IMR-90 (cell line): Measurements from ENCODE around the gene GRIN2B. TPM values are rescaled to one million over a fixed set of nuclear protein-coding genes. Genes with fewer than 3 reads are reported as not detected.

ENCODE experiments used
- ATAC-seq: fragments of 200-7000 bp; cut with Tn5 transposase; 2 replicates; pipeline ENCODE4 v1.9.1; 2020; ENCODE audit warnings: low read depth, mild to moderate bottlenecking, moderate library complexity
- BruUV-seq: library from RNA; stranded (reverse); fragments of 400-500 nt; replicated peaks from 2 replicates; lab custom pipeline; 2021; lab: Mats Ljungman, UMichigan
- CTCF ChIA-PET: fragments of 300-600 bp; formaldehyde crosslinking; extraction: SDS; loops from one replicate; lab custom pipeline; 2021; ENCODE audit warnings: antibody characterized with exemption; lab: Yijun Ruan, JAX
- POLR2A ChIA-PET: fragments of 300-600 bp; sonication (Branson Sonifier 250); formaldehyde crosslinking; loops from one replicate; lab custom pipeline; 2022; ENCODE audit warnings: antibody characterized with exemption; ENCODE audit not compliant: unreplicated experiment; lab: Charles Lee
- DNase-seq: peaks from one replicate; pipeline ENCODE4 v3.0.0; 2013
- H2AFZ ChIP-seq: replicated peaks from 2 replicates; pipeline ENCODE3; 2013; ENCODE audit warnings: low read length, mild to moderate bottlenecking; ENCODE audit not compliant: poor library complexity
- H2AK5ac ChIP-seq: 2 replicates; pipeline ENCODE4 v1.6.1; 2013; ENCODE audit warnings: low read depth, low read length, inconsistent platforms
- H2AK9ac ChIP-seq: replicated peaks from 2 replicates; pipeline ENCODE3; 2013; ENCODE audit warnings: mild to moderate bottlenecking, low read depth, low read length, moderate library complexity; ENCODE audit not compliant: poor library complexity
- H2BK120ac ChIP-seq: 2 replicates; pipeline ENCODE4 v1.6.1; 2013; ENCODE audit warnings: low read depth, low read length, inconsistent platforms
- H2BK15ac ChIP-seq: 3 replicates; pipeline ENCODE4 v1.6.1; 2013; ENCODE audit warnings: low read depth, low read length, inconsistent platforms
- H2BK20ac ChIP-seq: 2 replicates; pipeline ENCODE4 v1.6.1; 2013; ENCODE audit warnings: low read depth, mild to moderate bottlenecking, inconsistent platforms, low read length, moderate library complexity
- H2BK5ac ChIP-seq: 2 replicates; pipeline ENCODE4 v1.6.1; 2013; ENCODE audit warnings: mild to moderate bottlenecking, low read depth, low read length, inconsistent platforms; ENCODE audit not compliant: poor library complexity, severe bottlenecking
- H3K14ac ChIP-seq: replicated peaks from 2 replicates; pipeline ENCODE4 v1.6.1; 2013; ENCODE audit warnings: low read depth, low read length, inconsistent platforms
- H3K18ac ChIP-seq: 2 replicates; pipeline ENCODE4 v1.6.1; 2013; ENCODE audit warnings: low read depth, low read length, control low read depth
- H3K23ac ChIP-seq: 2 replicates; pipeline ENCODE4 v1.6.1; 2013; ENCODE audit warnings: low read depth, low read length, inconsistent platforms
- H3K27ac ChIP-seq: 2 replicates; pipeline ENCODE4 v1.5.1; 2013; ENCODE audit warnings: mild to moderate bottlenecking, control low read depth, low read length; ENCODE audit not compliant: insufficient read depth
- H3K27me3 ChIP-seq: 2 replicates; pipeline ENCODE4 v1.6.1; 2013; ENCODE audit warnings: low read length; ENCODE audit not compliant: control insufficient read depth, insufficient read depth
- H3K36me3 ChIP-seq: 2 replicates; pipeline ENCODE4 v1.6.1; 2013; ENCODE audit warnings: low read length, mixed read lengths; ENCODE audit not compliant: control insufficient read depth, insufficient read depth
- H3K4ac ChIP-seq: 2 replicates; pipeline ENCODE4 v1.6.1; 2013; ENCODE audit warnings: low read depth, low read length, inconsistent platforms
- H3K4me1 ChIP-seq: 2 replicates; pipeline ENCODE4 v1.6.1; 2013; ENCODE audit warnings: low read length, mixed read lengths; ENCODE audit not compliant: control insufficient read depth, insufficient read depth
- H3K4me2 ChIP-seq: 2 replicates; pipeline ENCODE4 v1.6.1; 2013; ENCODE audit warnings: low read depth, mild to moderate bottlenecking, control low read depth, low read length, moderate library complexity
- H3K4me3 ChIP-seq: 2 replicates; pipeline ENCODE4 v1.5.1; 2013; ENCODE audit warnings: low read depth, mild to moderate bottlenecking, control low read depth, low read length, moderate library complexity; ENCODE audit not compliant: insufficient read depth
- H3K56ac ChIP-seq: 2 replicates; pipeline ENCODE4 v1.6.1; 2013; ENCODE audit warnings: low read length, inconsistent platforms; ENCODE audit not compliant: insufficient read depth; ENCODE audit errors: extremely low read depth
- H3K79me1 ChIP-seq, 2 experiments: 2 replicates each; pipeline ENCODE4 v1.6.1; 2013; ENCODE audit warnings: low read length in 2 of 2, inconsistent platforms in 1 of 2, low read depth in 1 of 2
- H3K9ac ChIP-seq: 2 replicates; pipeline ENCODE4 v1.6.1; 2013; ENCODE audit warnings: low read depth, low read length, control low read depth
- H3K9me1 ChIP-seq: 2 replicates; pipeline ENCODE4 v1.6.1; 2013; ENCODE audit warnings: low read length, inconsistent platforms; ENCODE audit not compliant: insufficient read depth
- H3K9me3 ChIP-seq: 2 replicates; pipeline ENCODE4 v1.6.1; 2013; ENCODE audit warnings: low read length; ENCODE audit not compliant: control insufficient read depth, insufficient read depth
- H4K20me1 ChIP-seq: 2 replicates; pipeline ENCODE4 v1.6.1; 2013; ENCODE audit warnings: low read length, inconsistent platforms; ENCODE audit not compliant: insufficient read depth
- H4K5ac ChIP-seq: 2 replicates; pipeline ENCODE4 v1.6.1; 2013; ENCODE audit warnings: mild to moderate bottlenecking, low read depth, low read length, control low read depth
- H4K8ac ChIP-seq, 2 experiments: 2 replicates each; pipeline ENCODE4 v1.6.1; 2013; ENCODE audit warnings: low read depth in 2 of 2, low read length in 2 of 2, control low read depth in 1 of 2, inconsistent platforms in 1 of 2
- H4K91ac ChIP-seq: 2 replicates; pipeline ENCODE4 v1.6.1; 2013; ENCODE audit warnings: low read depth, low read length, inconsistent platforms; ENCODE audit not compliant: insufficient read depth
- CEBPB ChIP-seq: IDR thresholded peaks from 2 replicates; pipeline ENCODE4 v1.6.1; 2012; ENCODE audit warnings: low read depth, low read length, improper control_type of control experiment
- ELK1 ChIP-seq: fragments of 150-350 bp; IDR thresholded peaks from 2 replicates; pipeline ENCODE4 v1.6.1; 2016; ENCODE audit warnings: low read depth, mild to moderate bottlenecking, low read length, moderate library complexity, borderline replicate concordance
- MXI1 ChIP-seq: IDR thresholded peaks from 2 replicates; pipeline ENCODE4 v1.6.1; 2012; ENCODE audit warnings: low read depth, mild to moderate bottlenecking, low read length, moderate library complexity, borderline replicate concordance
- WGBS, 2 experiments: methylation state at CpG; one replicate each; pipeline versions ENCODE4 v1.1.5 to v1.1.7; 2013; ENCODE audit warnings: missing lambda C conversion rate in 2 of 2; ENCODE audit not compliant: insufficient read length in 1 of 2; ENCODE audit errors: extremely low coverage in 2 of 2; 5-methylcytosine and 5-hydroxymethylcytosine counted together
- dilution Hi-C: fragments of 300-500 bp; cut with HindIII; formaldehyde crosslinking; loops from one replicate; pipeline ENCODE4 v1.14.3; 2018; ENCODE audit warnings: low sequenced_read_pairs; ENCODE audit not compliant: unreplicated experiment
- in situ Hi-C: fragments of 300-500 bp; cut with MboI; formaldehyde crosslinking; loops from 3 replicates; pipeline ENCODE4 v1.14.3; 2019; ENCODE audit warnings: low sequenced_read_pairs, inconsistent platforms, mixed read lengths
- intact Hi-C: fragments of 100-400 bp; cut with micrococcal nuclease; formaldehyde crosslinking; loops from 2 replicates; pipeline ENCODE4 v1.10.0; 2022
- polyA plus RNA-seq, 3 experiments: library from polyadenylated mRNA; depleted of rRNA; stranded (reverse); fragments of >200 nt; gene quantifications; 2 replicates each; pipeline ENCODE4 v1.2.3, GENCODE V29; 2012; ENCODE audit warnings: low replicate concordance in 1 of 3
- total RNA-seq: library from RNA; depleted of rRNA; stranded (reverse); fragments of >200 nt; gene quantifications from 2 replicates; pipeline ENCODE4 v1.2.3, GENCODE V29; 2012
- TF ChIP-seq, protein P1 (sequence below): fragments of 150-350 bp; IDR thresholded peaks from 2 replicates; pipeline ENCODE4 v1.6.1; 2017; ENCODE audit warnings: mild to moderate bottlenecking, antibody characterized with exemption, low read length, low read depth

The GRIN2B gene
- total and polyA plus RNA-seq, 2 of the 4 experiments (the other 2 are of a cell fraction): under 0.01 TPM; not detected in 1

- ChIA-PET CTCF (no interaction called here), POLR2A (no interaction called here)
- Histone ChIP-seq H4K91ac (no peak overlapping the region), H3K9ac (no peak overlapping the region), H2BK120ac (no peak overlapping the region), H2AK5ac (no peak overlapping the region), H3K27me3 (no peaks in the 10 kb centered on the region), H3K18ac (no peak overlapping the region), H3K9me1 (no peaks in the 10 kb centered on the region), H2BK5ac (no peak overlapping the region), H3K23ac (no peak overlapping the region), H3K27ac (no peak overlapping the region), H3K36me3 (no peaks in the 10 kb centered on the region), H3K79me1 (no peaks in the 10 kb centered on the region), H3K4me2 (no peak overlapping the region), H3K4ac (no peak overlapping the region), H2BK20ac (no peak overlapping the region), H3K9me3 (peaks cover 7% of the 10 kb centered on the region; the same call in 1 of the 2 replicates), H4K5ac (no peak overlapping the region), H3K56ac (no peak overlapping the region), H3K4me3 (no peak overlapping the region), H4K20me1 (no peaks in the 10 kb centered on the region), H4K8ac (no peak overlapping the region), H2AFZ (no peak overlapping the region), H3K4me1 (no peaks in the 10 kb centered on the region), H3K14ac (no peak overlapping the region), H2BK15ac (no peak overlapping the region), H2AK9ac (no peak overlapping the region)
- WGBS, 2 experiments: 66% methylated on average over 5 of the region's 15 CpGs; no CpG with 5 or more reads in 1 of the 2 experiments
- TF ChIP-seq ELK1 (no peak), MXI1 (no peak), CEBPB (no peak)
- TF ChIP-seq, protein P1, sequence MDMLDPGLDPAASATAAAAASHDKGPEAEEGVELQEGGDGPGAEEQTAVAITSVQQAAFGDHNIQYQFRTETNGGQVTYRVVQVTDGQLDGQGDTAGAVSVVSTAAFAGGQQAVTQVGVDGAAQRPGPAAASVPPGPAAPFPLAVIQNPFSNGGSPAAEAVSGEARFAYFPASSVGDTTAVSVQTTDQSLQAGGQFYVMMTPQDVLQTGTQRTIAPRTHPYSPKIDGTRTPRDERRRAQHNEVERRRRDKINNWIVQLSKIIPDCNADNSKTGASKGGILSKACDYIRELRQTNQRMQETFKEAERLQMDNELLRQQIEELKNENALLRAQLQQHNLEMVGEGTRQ: no peak
- BruUV-seq: no TSS peak
- ATAC-seq (no peak), DNase-seq (no peak)
- dilution Hi-C loops (no loop called here), in situ Hi-C loops (no loop called here), intact Hi-C loops (no loop called here)
These were observed 25.3 kb downstream of the GRIN2B start for GRCh38 chr12:13956060-13956590.
